ENCODE results near the gene STIMATE. TPM values are rescaled to one million over a fixed set of nuclear protein-coding genes. Genes with fewer than 3 reads are reported as not detected.

The STIMATE gene
- total RNA-seq, 6 experiments from 2014 or later, result 18.4 to 25.6 (median 21.7) TPM

GRCh38 chr3:52859686-52860423 lies 37.5 kb downstream of the STIMATE start:
- Mint-ChIP-seq H3K4me1 (ENCODE audit: low read depth) (no peaks in the 10 kb centered on the region), H3K27ac (no peak overlapping the region), H3K4me3 (no peak overlapping the region), H3K27me3 (ENCODE audit: insufficient read depth) (no peaks in the 10 kb centered on the region; the same call in 1 of the 2 replicates), H3K36me3 (ENCODE audit: low read depth) (peaks cover 14% of the 10 kb centered on the region; the same call in 1 of the 2 replicates), H3K9me3 (no peaks in the 10 kb centered on the region)
- no peak for TF ChIP-seq CTCF (IDR thresholded peaks at IDR 0.05)
- no peak for DNase-seq

GRCh38 chr3:52857864-52858263 lies 39.5 kb downstream of the STIMATE start:
- TF ChIP-seq CTCF (IDR thresholded peaks at IDR 0.05), result no peak
- Mint-ChIP-seq H3K4me3 (no peak overlapping the region), H3K9me3 (no peaks in the 10 kb centered on the region), H3K4me1 (ENCODE audit: low read depth) (no peaks in the 10 kb centered on the region), H3K27me3 (ENCODE audit: insufficient read depth) (no peaks in the 10 kb centered on the region; the same call in 1 of the 2 replicates), H3K27ac (no peak overlapping the region), H3K36me3 (ENCODE audit: low read depth) (peaks cover 9% of the 10 kb centered on the region; the same call in 1 of the 2 replicates)
- no peak for DNase-seq

GRCh38 chr3:52857133-52857532 lies 40.2 kb downstream of the STIMATE start:
- DNase-seq, result no peak
- peaks cover 6% of the 10 kb centered on the region for H3K36me3 Mint-ChIP-seq (ENCODE audit: low read depth)
- TF ChIP-seq CTCF (IDR thresholded peaks at IDR 0.05), result no peak
- no peak overlapping the region for H3K4me3 Mint-ChIP-seq
- H3K27ac Mint-ChIP-seq, result no peak overlapping the region
- no peaks in the 10 kb centered on the region; the same call in 1 of the 2 replicates for H3K27me3 Mint-ChIP-seq (ENCODE audit: insufficient read depth)
- no peaks in the 10 kb centered on the region for H3K9me3 Mint-ChIP-seq
- no peaks in the 10 kb centered on the region for H3K4me1 Mint-ChIP-seq (ENCODE audit: low read depth)

- no peak for DNase-seq
- Mint-ChIP-seq H3K27me3 (ENCODE audit: insufficient read depth) (no peaks in the 10 kb centered on the region; the same call in 1 of the 2 replicates), H3K4me1 (ENCODE audit: low read depth) (no peaks in the 10 kb centered on the region), H3K27ac (no peak overlapping the region), H3K9me3 (no peaks in the 10 kb centered on the region), H3K36me3 (ENCODE audit: low read depth) (peaks cover 10% of the 10 kb centered on the region), H3K4me3 (no peak overlapping the region)
- no peak for TF ChIP-seq CTCF (IDR thresholded peaks at IDR 0.05)
These were observed 40.7 kb downstream of the STIMATE start for GRCh38 chr3:52856666-52857065.

- no peak overlapping the region for H3K4me3 Mint-ChIP-seq
- no peak for TF ChIP-seq CTCF (IDR thresholded peaks at IDR 0.05)
- no peaks in the 10 kb centered on the region for H3K9me3 Mint-ChIP-seq
- H3K27me3 Mint-ChIP-seq (ENCODE audit: insufficient read depth), result no peaks in the 10 kb centered on the region; the same call in 1 of the 2 replicates
- no peak for DNase-seq
- H3K36me3 Mint-ChIP-seq (ENCODE audit: low read depth), result peaks cover 11% of the 10 kb centered on the region
- peaks cover 2% of the 10 kb centered on the region for H3K4me1 Mint-ChIP-seq (ENCODE audit: low read depth)
- H3K27ac Mint-ChIP-seq, result no peak overlapping the region
These were observed 43.3 kb downstream of the STIMATE start for GRCh38 chr3:52854013-52854412.
